SH-SY5Y (cell line): ENCODE data around the gene PLCL2.

ENCODE experiments used
- GATA2 ChIP-seq: IDR thresholded peaks from 2 replicates; pipeline ENCODE4 v1.6.1; 2011; ENCODE audit warnings: mild to moderate bottlenecking, low read depth, low read length
- GATA3 ChIP-seq: IDR thresholded peaks from 2 replicates; pipeline ENCODE4 v1.6.1; 2011; ENCODE audit warnings: low read depth, mild to moderate bottlenecking, low read length, moderate library complexity

GRCh38 chr3:17040322-17040989, 155.7 kb downstream of the PLCL2 start:
- TF ChIP-seq GATA2 (no peak), GATA3 (no peak)
